ENCODE measurements around the gene RNF17. TPM values are rescaled to one million over a fixed set of nuclear protein-coding genes. Genes with fewer than 3 reads are reported as not detected.

The RNF17 gene
- total and polyA plus RNA-seq, 2 experiments from 2014 or later: not detected

DNA sequence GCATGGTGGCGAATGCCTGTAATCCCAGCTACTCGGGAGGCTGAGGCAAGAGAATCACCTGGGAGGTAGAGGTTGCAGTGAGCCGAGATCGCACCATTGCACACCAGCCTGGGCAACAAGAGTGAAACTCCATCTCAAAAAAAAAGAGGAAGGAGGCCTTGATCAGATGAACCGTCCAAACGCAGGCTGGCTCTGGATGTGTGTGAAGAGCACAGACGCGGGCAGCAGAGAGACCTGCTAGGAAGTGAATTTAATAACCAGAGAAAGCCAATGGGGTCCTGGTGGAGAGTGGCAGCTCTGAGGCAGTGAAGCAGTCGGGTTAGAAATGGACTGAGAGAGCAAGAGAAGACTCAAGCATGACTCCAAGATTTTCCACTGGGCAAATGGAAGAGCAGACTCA, 136.5 kb downstream of the RNF17 start:
- Histone ChIP-seq H3K4me3 (no peak overlapping the region), H3K36me3 (peaks cover 13% of the 10 kb centered on the region), H3K27me3 (no peaks in the 10 kb centered on the region), H3K4me1 (ENCODE audit: low read depth) (no peaks in the 10 kb centered on the region), H3K9me3 (ENCODE audit: low read depth) (no peaks in the 10 kb centered on the region), H3K27ac (no peak overlapping the region)
- no peak for DNase-seq (ENCODE audit: low read depth in 1 of 2, low spot score in 1 of 2)
- TF ChIP-seq, protein P1, sequence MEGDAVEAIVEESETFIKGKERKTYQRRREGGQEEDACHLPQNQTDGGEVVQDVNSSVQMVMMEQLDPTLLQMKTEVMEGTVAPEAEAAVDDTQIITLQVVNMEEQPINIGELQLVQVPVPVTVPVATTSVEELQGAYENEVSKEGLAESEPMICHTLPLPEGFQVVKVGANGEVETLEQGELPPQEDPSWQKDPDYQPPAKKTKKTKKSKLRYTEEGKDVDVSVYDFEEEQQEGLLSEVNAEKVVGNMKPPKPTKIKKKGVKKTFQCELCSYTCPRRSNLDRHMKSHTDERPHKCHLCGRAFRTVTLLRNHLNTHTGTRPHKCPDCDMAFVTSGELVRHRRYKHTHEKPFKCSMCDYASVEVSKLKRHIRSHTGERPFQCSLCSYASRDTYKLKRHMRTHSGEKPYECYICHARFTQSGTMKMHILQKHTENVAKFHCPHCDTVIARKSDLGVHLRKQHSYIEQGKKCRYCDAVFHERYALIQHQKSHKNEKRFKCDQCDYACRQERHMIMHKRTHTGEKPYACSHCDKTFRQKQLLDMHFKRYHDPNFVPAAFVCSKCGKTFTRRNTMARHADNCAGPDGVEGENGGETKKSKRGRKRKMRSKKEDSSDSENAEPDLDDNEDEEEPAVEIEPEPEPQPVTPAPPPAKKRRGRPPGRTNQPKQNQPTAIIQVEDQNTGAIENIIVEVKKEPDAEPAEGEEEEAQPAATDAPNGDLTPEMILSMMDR (IDR thresholded peaks at IDR 0.05; ENCODE audit: low read depth, low read length): no peak

- DNase-seq (ENCODE audit: low read depth in 1 of 2, low spot score in 1 of 2): peak in 1 of 2 donors; percentile 41
- Histone ChIP-seq H3K4me1 (ENCODE audit: low read depth) (no peaks in the 10 kb centered on the region), H3K4me3 (no peak overlapping the region), H3K27me3 (no peaks in the 10 kb centered on the region), H3K27ac (no peak overlapping the region), H3K9me3 (ENCODE audit: low read depth) (no peaks in the 10 kb centered on the region), H3K36me3 (peaks cover 7% of the 10 kb centered on the region)
- TF ChIP-seq, protein P1 (IDR thresholded peaks at IDR 0.05; ENCODE audit: low read depth, low read length): no peak
These were observed 141.3 kb downstream of the RNF17 start for GRCh38 chr13:24905242-24905641.

GRCh38 chr13:24906268-24906667, 142.3 kb downstream of the RNF17 start:
- H3K27ac ChIP-seq: no peak overlapping the region
- H3K4me1 ChIP-seq (ENCODE audit: low read depth): no peaks in the 10 kb centered on the region
- no peaks in the 10 kb centered on the region for H3K9me3 ChIP-seq (ENCODE audit: low read depth)
- H3K4me3 ChIP-seq: no peak overlapping the region
- TF ChIP-seq, protein P1 (IDR thresholded peaks at IDR 0.05; ENCODE audit: low read depth, low read length): no peak
- no peak for DNase-seq (ENCODE audit: low read depth in 1 of 2, low spot score in 1 of 2)
- H3K27me3 ChIP-seq: no peaks in the 10 kb centered on the region
- H3K36me3 ChIP-seq: peaks cover 7% of the 10 kb centered on the region

DNA sequence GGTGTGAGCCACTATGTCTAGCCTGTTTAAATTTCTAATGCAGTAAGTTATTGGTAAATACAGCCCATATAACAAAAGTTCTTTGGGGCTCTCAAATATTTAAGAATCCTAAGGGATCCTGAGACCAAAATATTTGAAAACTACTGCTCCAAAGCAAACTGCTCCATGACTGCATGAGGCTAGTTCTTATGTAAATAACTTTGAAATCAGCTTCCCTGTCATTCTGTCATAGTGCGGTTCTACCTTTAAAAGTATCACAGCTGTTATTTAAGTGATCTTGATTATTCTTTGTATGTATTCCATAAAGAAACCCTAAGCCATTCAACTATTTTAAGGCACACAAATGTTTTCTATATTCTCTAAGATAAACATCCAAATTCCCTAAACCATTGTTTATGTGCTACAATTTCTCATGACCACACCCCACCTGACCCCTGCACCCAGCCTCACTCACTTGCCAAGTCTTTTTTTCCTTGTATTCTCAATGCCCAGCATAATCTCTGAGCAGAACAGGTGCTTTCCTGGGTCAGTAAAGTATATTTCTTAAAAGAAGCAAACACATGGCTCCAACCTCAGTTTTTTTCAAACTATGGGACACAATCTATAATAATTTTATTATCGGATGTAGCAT, 146.6 kb downstream of the RNF17 start:
- H3K27ac ChIP-seq: no peak overlapping the region
- H3K4me1 ChIP-seq (ENCODE audit: low read depth): no peaks in the 10 kb centered on the region
- no peak overlapping the region for H3K4me3 ChIP-seq
- peaks cover 4% of the 10 kb centered on the region for H3K36me3 ChIP-seq
- DNase-seq (ENCODE audit: low read depth in 1 of 2, low spot score in 1 of 2): no peak
- H3K27me3 ChIP-seq: no peaks in the 10 kb centered on the region
- TF ChIP-seq, protein P1 (IDR thresholded peaks at IDR 0.05; ENCODE audit: low read depth, low read length): no peak
- no peaks in the 10 kb centered on the region for H3K9me3 ChIP-seq (ENCODE audit: low read depth)

DNA sequence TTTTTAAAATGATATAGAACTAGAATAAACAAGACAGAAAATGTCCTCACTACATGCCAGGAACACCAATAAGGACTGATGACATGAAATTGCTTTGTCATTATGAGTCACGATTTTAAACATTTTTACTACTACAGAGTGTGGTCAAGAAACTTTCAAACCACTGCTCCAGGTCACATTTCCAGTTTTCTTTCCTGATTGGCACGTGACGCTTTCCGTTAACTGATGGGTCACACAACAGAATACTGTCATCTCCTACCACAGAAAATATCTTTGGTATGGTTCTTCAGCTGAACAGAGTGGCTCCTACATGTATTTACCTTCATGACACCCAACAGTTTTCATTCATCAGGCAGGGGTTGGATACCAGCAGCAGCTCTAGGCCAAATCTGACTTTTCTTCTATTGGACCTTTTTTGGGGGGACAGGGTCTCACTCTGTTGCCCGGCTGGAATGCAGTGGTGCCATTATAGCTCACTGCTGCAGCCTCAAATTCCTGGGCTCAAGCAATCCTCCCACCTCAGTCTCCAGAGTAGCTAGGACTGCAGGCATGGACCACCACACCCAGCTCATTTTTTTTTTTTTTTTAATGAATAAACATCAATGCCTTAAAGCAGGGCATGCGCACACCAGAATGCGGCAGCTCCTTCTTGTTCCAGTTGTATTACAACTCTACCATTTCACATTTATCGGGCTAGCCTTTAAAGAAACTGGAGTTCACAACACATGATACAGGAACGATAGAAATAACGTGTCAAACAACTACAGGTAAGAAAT, 147.4 kb downstream of the RNF17 start:
- TF ChIP-seq, protein P1 (IDR thresholded peaks at IDR 0.05; ENCODE audit: low read depth, low read length): no peak

More for the DNA sequence above, 147.4 kb downstream of the RNF17 start:
- Histone ChIP-seq H3K27ac (no peak overlapping the region), H3K4me3 (no peak overlapping the region), H3K4me1 (ENCODE audit: low read depth) (no peaks in the 10 kb centered on the region), H3K36me3 (peaks cover 4% of the 10 kb centered on the region), H3K27me3 (no peaks in the 10 kb centered on the region), H3K9me3 (ENCODE audit: low read depth) (no peaks in the 10 kb centered on the region)
- DNase-seq (ENCODE audit: low read depth in 1 of 2, low spot score in 1 of 2): peak in 1 of 2 donors; percentile 15

Measured in cardiac muscle cell (in vitro differentiated cells and primary cell).